Panc1 (cell line): ENCODE data around the gene MYBPC3. TPM values are rescaled to one million over a fixed set of nuclear protein-coding genes. Genes with fewer than 3 reads are reported as not detected.

Source experiments
- ATAC-seq: fragments of 200-7000 bp; cut with Tn5 transposase; 2 replicates; pipeline ENCODE4 v1.9.1; 2020; ENCODE audit warnings: mild to moderate bottlenecking, moderate library complexity
- BruUV-seq: library from RNA; stranded (reverse); fragments of 400-500 nt; replicated peaks from 2 replicates; lab custom pipeline; 2021; lab: Mats Ljungman, UMichigan
- CTCF ChIA-PET: fragments of 300-600 bp; sonication (Branson Sonifier 250); formaldehyde crosslinking; loops from one replicate; lab custom pipeline; 2022; ENCODE audit warnings: antibody characterized with exemption; lab: Charles Lee
- POLR2A ChIA-PET: fragments of 300-600 bp; sonication (Branson Sonifier 250); formaldehyde crosslinking; loops from one replicate; lab custom pipeline; 2022; ENCODE audit warnings: antibody characterized with exemption; lab: Charles Lee
- DNase-seq: peaks from one replicate; pipeline ENCODE4 v3.0.0-alpha.2; 2010; ENCODE audit warnings: low read depth, low spot score
- H3K27ac ChIP-seq: 2 replicates; pipeline ENCODE4 v1.5.1; 2011; ENCODE audit warnings: mild to moderate bottlenecking, low read length, inconsistent platforms
- H3K27me3 ChIP-seq: fragments of 200-500 bp; sonication (Bioruptor generic); 2 replicates; pipeline ENCODE4 v1.6.0; 2014; ENCODE audit warnings: low read length, inconsistent platforms; ENCODE audit not compliant: control insufficient read depth, insufficient read depth
- H3K36me3 ChIP-seq: fragments of 200-500 bp; sonication (Bioruptor generic); 2 replicates; pipeline ENCODE4 v1.5.1; 2014; ENCODE audit warnings: inconsistent platforms, mild to moderate bottlenecking, low read length, moderate library complexity; ENCODE audit not compliant: control insufficient read depth, insufficient read depth
- H3K4me1 ChIP-seq: 2 replicates; pipeline ENCODE4 v1.5.1; 2011; ENCODE audit warnings: inconsistent platforms, mild to moderate bottlenecking, low read length, moderate library complexity; ENCODE audit not compliant: control insufficient read depth, insufficient read depth
- H3K4me3 ChIP-seq, 2 experiments: 2 replicates each; pipeline ENCODE4 v1.5.1; 2011 to 2012; ENCODE audit warnings: low read depth in 2 of 2, low read length in 2 of 2, mild to moderate bottlenecking in 2 of 2, inconsistent platforms in 1 of 2, moderate library complexity in 1 of 2
- H3K9me3 ChIP-seq: fragments of 200-500 bp; sonication (Bioruptor generic); 2 replicates; pipeline ENCODE4 v1.5.1; 2014; ENCODE audit warnings: low read depth, mild to moderate bottlenecking, inconsistent platforms, low read length, moderate library complexity; ENCODE audit not compliant: control insufficient read depth, insufficient read depth
- CTCF ChIP-seq: fragments of 450-650 bp; IDR thresholded peaks from 2 replicates; pipeline ENCODE4 v1.5.1; 2017; ENCODE audit warnings: mild to moderate bottlenecking
- POLR2AphosphoS5 ChIP-seq: IDR thresholded peaks from 2 replicates; pipeline ENCODE4 v1.6.1; 2012; ENCODE audit warnings: mild to moderate bottlenecking, low read depth, low read length, moderate library complexity
- REST ChIP-seq, 2 experiments: IDR thresholded peaks; 2 replicates each; pipeline ENCODE4 v1.6.1; 2011 to 2012; ENCODE audit warnings: low read depth in 2 of 2, control low read depth in 1 of 2, low read length in 1 of 2, mild to moderate bottlenecking in 1 of 2, moderate library complexity in 1 of 2; ENCODE audit not compliant: insufficient read depth in 1 of 2
- SIN3A ChIP-seq: IDR thresholded peaks from 2 replicates; pipeline ENCODE4 v1.6.1; 2012; ENCODE audit warnings: low read depth, mild to moderate bottlenecking, low read length, moderate library complexity, borderline replicate concordance; ENCODE audit not compliant: insufficient read depth
- TCF7L2 ChIP-seq: IDR thresholded peaks from 2 replicates; pipeline ENCODE4 v1.6.1; 2011; ENCODE audit warnings: mild to moderate bottlenecking, low read depth, low read length, inconsistent platforms
- in situ Hi-C: cut with HindIII; loops from 2 replicates; pipeline ENCODE4 v1.10.0; 2016; ENCODE audit warnings: low sequenced_read_pairs, low pct_unique_long_range_greater_than_20kb
- intact Hi-C: fragments of 100-400 bp; cut with micrococcal nuclease; formaldehyde crosslinking; loops from one replicate; pipeline ENCODE4 v1.10.0; 2022; ENCODE audit not compliant: unreplicated experiment
- total RNA-seq: library from RNA; stranded (reverse); gene quantifications from one replicate; pipeline ENCODE4 v1.2.1, GENCODE V29; 2021; ENCODE audit not compliant: unreplicated experiment

MYBPC3 gene
- total RNA-seq, 1 experiment from 2014 or later: not detected

DNA sequence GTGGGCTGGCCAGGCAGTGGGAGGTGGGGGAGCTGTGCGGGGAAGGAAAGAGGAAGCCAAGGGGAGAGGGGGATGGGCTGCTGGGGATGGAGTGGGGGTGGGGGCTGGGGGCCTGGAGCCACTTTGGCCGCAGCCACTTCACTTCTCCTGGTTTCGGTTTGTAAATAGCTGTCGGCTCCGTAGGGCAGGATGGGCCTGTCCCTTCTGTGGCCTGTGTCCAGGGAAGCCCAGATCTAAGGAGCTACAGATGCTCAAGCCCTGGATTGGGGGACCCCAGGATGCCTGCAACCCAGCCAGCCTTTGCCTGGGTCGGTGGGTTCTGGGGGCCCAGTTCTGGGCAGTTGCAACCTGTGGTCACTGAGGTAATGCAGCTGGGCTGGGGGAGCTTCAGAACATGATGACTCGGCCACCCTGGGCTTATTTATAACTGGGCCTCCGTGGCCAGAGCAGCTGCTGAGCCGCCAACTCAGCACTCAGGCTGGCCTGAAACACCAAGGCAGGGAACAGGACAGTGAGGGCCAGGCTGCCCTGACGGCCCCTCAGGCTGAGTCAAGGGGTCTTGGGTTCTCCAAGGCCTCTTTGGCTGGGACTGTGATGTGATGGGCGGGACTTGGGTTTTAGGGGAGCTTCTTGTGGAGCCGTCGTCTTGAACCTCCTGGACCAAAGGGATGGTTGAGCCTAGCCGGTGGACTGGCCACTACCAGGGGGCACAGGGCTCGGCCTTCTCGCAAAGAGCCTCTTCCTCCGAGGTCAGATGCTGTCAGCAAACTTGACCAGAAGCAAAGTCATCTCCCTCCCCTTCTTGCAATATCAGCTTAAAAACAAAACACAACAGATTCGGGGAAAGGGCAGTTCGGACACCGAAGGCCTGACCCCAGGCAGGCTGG is 40.9 kb upstream of the MYBPC3 start:
- CTCF ChIA-PET: interaction anchor here (0.7 kb wide), 1 partner anchor 43 kb away, joined by 4 read pairs; no protein-coding TSS in a partner anchor

DNA sequence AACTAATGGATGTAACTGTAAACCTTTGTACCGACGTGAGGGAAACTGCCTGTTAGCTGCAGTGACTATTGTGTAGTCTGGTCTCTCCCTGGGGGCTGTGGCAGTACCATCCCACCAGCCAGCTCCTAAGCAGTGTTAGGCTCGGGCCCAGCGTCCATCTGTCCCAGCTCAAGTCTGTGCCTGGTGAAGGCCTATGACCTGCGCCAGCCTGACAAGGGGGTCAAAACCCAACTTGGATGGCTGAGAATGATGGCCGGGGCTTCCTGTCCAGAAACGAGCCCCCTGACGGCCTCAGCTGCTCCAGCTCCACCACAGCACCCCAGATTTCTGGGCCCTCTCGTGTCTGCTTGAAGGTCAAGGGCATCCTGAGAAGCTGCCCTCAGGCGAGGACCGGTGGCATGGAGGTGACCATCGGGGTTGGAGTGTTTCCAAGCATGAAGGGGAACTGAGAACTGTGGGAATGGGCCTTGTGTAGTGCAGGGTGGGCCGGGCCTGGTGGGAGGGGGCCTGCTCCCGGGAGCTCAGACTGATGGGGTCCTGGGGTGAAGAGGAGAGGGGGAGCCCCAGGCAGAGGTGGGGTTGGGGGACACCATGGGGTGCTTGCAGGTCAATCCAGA is 40.2 kb upstream of the MYBPC3 start:
- ChIA-PET CTCF (interaction anchor here (0.7 to 0.9 kb wide), 2 partner anchors 19 to 43 kb away, joined by 4 to 7 read pairs; no protein-coding TSS in a partner anchor), POLR2A (no interaction called here)
- Histone ChIP-seq H3K4me3 (no peak overlapping the region), H3K36me3 (no peaks in the 10 kb centered on the region), H3K4me1 (no peaks in the 10 kb centered on the region; the same call in 1 of the 2 replicates), H3K27ac (no peak overlapping the region), H3K27me3 (no peaks in the 10 kb centered on the region), H3K9me3 (no peaks in the 10 kb centered on the region)
- DNase-seq: no peak
- in situ Hi-C loops: no loop called here
- TF ChIP-seq POLR2AphosphoS5 (no peak), CTCF (no peak), SIN3A (no peak), REST (IDR thresholded peaks at IDR 0.05; ENCODE audit: insufficient read depth in 1 of 2, low read depth in 2 of 2, low read length in 1 of 2) (no peak), TCF7L2 (no peak)
- BruUV-seq: no TSS peak
- no peak for ATAC-seq
- intact Hi-C loops: no loop called here

More for the DNA sequence above, 40.9 kb upstream of the MYBPC3 start:
- no peaks in the 10 kb centered on the region for H3K36me3 ChIP-seq
- no peaks in the 10 kb centered on the region for H3K27me3 ChIP-seq
- H3K9me3 ChIP-seq: no peaks in the 10 kb centered on the region
- H3K27ac ChIP-seq: no peak overlapping the region
- no peak overlapping the region for H3K4me3 ChIP-seq
- ATAC-seq (0 out of 2 replicates have a peak, but pooled peaks have one; percentile 34), DNase-seq (no peak)
- in situ Hi-C loops (no loop called here), intact Hi-C loops (no loop called here)
- TF ChIP-seq TCF7L2: no peak
- TF ChIP-seq POLR2AphosphoS5: no peak
- TF ChIP-seq REST (IDR thresholded peaks at IDR 0.05; ENCODE audit: insufficient read depth in 1 of 2, low read depth in 2 of 2, low read length in 1 of 2): no peak
- no peak for TF ChIP-seq SIN3A
- H3K4me1 ChIP-seq: no peaks in the 10 kb centered on the region; the same call in 1 of the 2 replicates
- POLR2A ChIA-PET: no interaction called here
- BruUV-seq: no TSS peak
